Spinal cord (tissue), 10 donors: Measurements from ENCODE around the gene MED26. TPM values are rescaled to one million over a fixed set of nuclear protein-coding genes. Genes with fewer than 3 reads are reported as not detected.

Source experiments
- DNase-seq, 6 donors: peaks; one replicate each; pipeline versions ENCODE4 v3.0.0 to v3.0.0-alpha.2; 2013 to 2015; ENCODE audit warnings: low spot score in 6 of 6, low read depth in 4 of 6
- H3K27ac ChIP-seq: one replicate; pipeline ENCODE4 v1.5.1; 2013; ENCODE audit warnings: low read depth, low read length, control low read depth
- H3K27me3 ChIP-seq: one replicate; pipeline ENCODE4 v1.6.1; 2013; ENCODE audit warnings: low read length; ENCODE audit not compliant: control insufficient read depth, insufficient read depth
- H3K36me3 ChIP-seq: one replicate; pipeline ENCODE4 v1.6.1; 2013; ENCODE audit warnings: low read length; ENCODE audit not compliant: control insufficient read depth, insufficient read depth
- H3K4me1 ChIP-seq: one replicate; pipeline ENCODE4 v1.6.1; 2013; ENCODE audit warnings: low read length; ENCODE audit not compliant: control insufficient read depth, insufficient read depth
- H3K4me3 ChIP-seq: one replicate; pipeline ENCODE4 v1.5.1; 2013; ENCODE audit warnings: low read depth, low read length, control low read depth
- H3K9me3 ChIP-seq: one replicate; pipeline ENCODE4 v1.6.1; 2013; ENCODE audit warnings: low read length; ENCODE audit not compliant: control insufficient read depth, insufficient read depth
- WGBS: methylation state at CpG from one replicate; pipeline ENCODE4 v1.1.5; 2013; ENCODE audit warnings: missing lambda C conversion rate; ENCODE audit not compliant: insufficient coverage; 5-methylcytosine and 5-hydroxymethylcytosine counted together
- polyA plus RNA-seq, 2 donors: library from polyadenylated mRNA; unstranded; fragments of 120-200 nt; gene quantifications; one replicate each; pipeline ENCODE4 v1.2.1, GENCODE V29; 2013; ENCODE audit not compliant: insufficient read length in 2 of 2
- total RNA-seq, 2 donors: library from RNA; depleted of rRNA in 1 of 2; stranded (reverse); fragments of 120-200 nt in 1 of 2; fragments of >200 nt in 1 of 2; gene quantifications; one replicate each; pipeline versions ENCODE4 v1.2.3 to v1.2.4, GENCODE V29; 2013 to 2014
- donor health status: healthy.

Gene MED26
- total and polyA plus RNA-seq, 4 donors = 4.0 to 9.2 (median 8.1) TPM

DNA sequence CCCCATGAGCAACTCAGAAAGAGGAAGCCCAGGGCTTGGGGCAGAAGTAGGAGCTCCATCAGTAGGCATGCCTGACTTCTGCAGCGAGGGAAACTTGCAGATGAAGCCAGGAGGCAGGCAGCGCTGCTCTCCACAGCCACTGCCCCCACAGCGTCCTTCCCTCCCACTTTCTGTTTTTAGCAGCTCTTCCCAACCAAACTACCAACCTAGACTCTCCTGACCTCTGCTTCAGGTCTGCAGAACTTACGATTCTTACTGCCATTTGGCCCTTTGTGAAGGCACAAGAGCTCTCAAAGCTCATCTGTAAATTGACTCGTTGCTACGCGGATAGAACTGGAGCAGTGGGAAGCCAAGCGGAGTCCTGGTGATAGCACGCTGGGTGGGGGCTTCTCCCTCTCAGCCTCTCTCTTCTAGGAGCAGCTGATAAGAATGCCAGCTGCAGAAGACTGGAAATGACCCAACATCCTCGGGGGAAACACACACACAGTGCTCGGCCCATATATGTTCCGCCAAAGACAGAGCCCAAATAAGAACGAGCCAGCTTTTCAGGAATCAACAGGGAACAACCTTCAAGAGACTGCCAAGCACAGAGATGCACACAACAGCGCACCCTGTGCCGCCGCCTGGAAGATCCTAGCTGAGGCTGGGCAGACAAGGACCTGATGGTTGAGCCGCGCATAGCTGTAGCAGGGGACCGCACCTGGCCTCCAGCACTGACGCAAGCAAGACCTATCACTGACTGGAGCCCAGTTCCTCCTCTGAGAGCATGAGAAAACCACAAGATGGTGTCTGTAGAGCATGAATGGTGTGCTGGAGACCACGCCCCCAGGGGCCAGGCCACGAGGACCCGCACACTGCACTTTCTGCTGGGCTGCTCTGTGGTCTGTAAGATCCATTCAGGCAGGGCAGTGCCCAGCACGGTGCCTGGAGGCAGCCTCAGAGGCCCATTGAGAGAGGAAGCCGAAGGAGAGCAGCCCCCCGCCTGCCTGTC is 39.9 kb downstream of the MED26 start:
- 19% methylated on average over 20 of the region's 26 CpGs for WGBS
- H3K4me1 ChIP-seq = peaks cover 75% of the 10 kb centered on the region
- H3K9me3 ChIP-seq = no peaks in the 10 kb centered on the region
- H3K36me3 ChIP-seq = peaks cover 10% of the 10 kb centered on the region
- DNase-seq = peak in 3 of 6 donors; percentile 25 to 73 (median 64)
- H3K27me3 ChIP-seq = no peaks in the 10 kb centered on the region
- no peak overlapping the region for H3K4me3 ChIP-seq
- peak overlapping the region; percentile 47 for H3K27ac ChIP-seq

DNA sequence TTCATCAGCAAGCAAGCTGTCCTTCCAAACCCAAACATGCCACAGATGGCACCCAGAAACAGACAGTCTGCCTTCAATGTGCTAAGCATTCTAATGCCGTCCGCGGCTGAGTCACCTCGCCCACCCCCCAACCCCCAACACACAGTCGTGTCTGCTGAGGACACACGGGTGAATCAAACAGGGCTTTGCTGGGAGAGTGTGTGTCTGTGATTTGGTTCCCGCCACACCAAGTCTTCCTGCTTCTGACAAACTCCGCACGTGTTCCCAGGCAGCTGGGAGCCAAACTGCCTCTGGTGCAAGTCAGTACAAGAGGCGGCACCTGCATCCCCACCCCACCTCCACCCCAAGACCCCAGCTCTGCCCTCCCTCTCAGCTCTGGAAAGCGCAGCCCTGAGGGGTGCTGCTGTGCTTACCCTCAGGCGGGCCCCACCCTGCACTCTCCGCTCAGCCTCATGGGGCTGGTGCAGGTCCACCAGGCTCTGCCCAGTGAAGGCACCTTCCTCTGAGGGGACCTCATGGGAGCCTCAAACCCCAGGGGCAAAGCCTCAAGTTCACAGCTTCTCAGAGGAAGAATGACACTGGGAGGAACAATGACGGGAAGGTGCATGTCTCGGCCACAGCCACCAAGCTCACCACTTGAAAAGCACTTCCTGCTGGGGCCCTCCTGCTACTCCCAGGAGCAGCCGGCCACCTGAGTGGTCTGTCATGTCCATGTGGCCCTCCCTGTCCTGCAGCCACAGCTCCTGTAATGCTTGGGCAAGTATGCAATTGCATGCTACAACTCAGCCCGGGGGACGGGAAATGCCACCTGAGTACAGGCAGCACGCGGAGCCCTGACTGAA is 40.8 kb downstream of the MED26 start:
- H3K4me3 ChIP-seq = no peak overlapping the region
- H3K4me1 ChIP-seq = peaks cover 77% of the 10 kb centered on the region
- H3K36me3 ChIP-seq = peaks cover 14% of the 10 kb centered on the region
- DNase-seq = peak in 2 of 6 donors; percentile 59 to 76
- H3K27ac ChIP-seq = peak overlapping the region; percentile 47
- no peaks in the 10 kb centered on the region for H3K27me3 ChIP-seq
- H3K9me3 ChIP-seq = no peaks in the 10 kb centered on the region
- 53% methylated on average over 11 of the region's 20 CpGs for WGBS

DNA sequence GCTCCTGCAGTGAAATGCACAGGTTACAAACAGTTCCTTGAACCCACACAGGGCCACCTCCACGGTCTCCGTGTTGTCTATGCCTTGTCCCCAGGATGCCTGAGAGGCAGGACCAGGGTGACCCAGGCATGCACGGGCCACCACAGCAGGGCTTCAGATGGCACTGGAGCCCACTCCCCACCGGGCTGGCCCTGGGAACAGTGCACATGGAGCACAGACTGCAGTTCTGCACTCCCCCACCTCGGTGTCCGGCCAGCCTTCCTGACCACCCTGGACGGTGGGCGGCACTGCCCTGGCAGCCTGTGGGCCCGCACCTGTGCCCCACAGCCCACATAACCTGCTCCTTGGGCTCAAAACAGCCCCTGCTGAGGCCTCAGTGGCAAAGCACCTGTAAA is 41.5 kb downstream of the MED26 start:
- 75% methylated on average over 9 of the region's 9 CpGs for WGBS
- Histone ChIP-seq H3K36me3 (peaks cover 21% of the 10 kb centered on the region), H3K9me3 (no peaks in the 10 kb centered on the region), H3K27ac (no peak overlapping the region), H3K4me3 (no peak overlapping the region), H3K27me3 (no peaks in the 10 kb centered on the region), H3K4me1 (peaks cover 72% of the 10 kb centered on the region)
- no peak for DNase-seq

DNA sequence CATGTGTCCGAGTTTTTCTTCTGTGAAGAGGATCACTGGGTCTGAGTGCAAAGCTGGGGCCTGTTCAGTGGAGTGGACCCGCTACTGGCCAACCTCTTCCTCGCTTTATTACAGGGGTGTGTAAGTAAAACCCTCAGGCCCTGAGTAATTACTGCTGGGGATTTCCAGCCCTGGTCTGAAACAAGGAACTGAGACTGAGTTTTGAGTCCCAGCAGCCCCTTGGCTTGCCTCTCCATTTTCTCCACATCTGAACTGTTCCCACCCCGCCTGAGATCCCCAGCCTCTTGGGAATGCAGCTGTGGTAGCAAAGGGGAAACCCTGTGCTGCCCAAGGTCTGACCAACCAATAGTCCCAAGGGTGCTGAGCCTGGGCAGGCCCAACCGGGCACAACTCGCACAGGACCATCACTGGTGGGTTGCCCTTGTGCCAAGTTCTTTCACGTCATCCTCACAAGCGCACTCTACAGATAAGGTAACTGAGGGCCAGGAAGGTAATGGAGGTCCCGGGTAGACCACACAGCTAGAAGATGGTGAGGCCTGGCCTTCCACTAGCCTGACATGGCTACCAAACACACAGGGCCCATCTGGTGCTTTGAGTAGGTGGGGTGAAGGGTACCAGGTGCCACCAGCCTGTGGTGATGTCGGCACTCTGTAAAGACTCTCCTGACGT is 42.1 kb downstream of the MED26 start:
- 94% methylated on average over 10 of the region's 11 CpGs for WGBS
- Histone ChIP-seq H3K4me3 (no peak overlapping the region), H3K9me3 (no peaks in the 10 kb centered on the region), H3K4me1 (peaks cover 72% of the 10 kb centered on the region), H3K27ac (no peak overlapping the region), H3K36me3 (peaks cover 27% of the 10 kb centered on the region), H3K27me3 (no peaks in the 10 kb centered on the region)
- no peak for DNase-seq

DNA sequence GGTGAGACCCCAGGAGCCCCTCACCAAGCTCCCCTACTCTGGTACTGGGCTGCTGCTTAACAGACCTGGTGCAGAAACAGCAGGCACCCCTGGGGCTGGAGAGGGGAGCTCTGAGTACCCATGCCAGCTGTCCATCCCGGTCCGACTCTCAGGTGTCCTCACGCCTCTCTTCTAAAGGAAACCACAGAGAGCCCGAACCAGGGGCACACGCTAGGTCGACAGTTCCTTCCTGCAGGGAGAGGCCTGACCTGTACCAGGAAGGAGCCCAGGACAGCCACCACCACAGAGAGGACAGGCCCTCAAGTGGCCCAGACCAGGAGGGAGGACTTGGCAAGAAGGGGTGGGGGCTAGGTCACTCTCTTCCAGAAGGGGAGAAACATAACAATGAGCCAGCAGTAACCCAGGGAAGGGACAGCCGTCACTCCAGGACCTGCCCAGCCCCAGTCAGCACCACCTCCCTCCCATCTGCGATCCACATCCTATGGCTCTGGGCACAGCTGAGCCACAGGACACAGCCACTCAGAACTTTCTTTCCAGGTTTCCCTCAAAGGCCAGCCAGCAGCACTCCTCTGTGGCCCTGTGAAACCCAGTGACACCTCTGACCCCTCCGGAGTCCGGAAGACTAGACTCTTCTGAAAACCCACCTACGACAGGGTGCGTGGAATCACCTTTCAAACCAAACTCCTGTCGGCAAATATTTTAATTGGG is 42.8 kb downstream of the MED26 start:
- no peaks in the 10 kb centered on the region for H3K9me3 ChIP-seq
- DNase-seq = no peak
- peak overlapping the region; percentile 68 for H3K27ac ChIP-seq
- peaks cover 72% of the 10 kb centered on the region for H3K4me1 ChIP-seq
- H3K27me3 ChIP-seq = no peaks in the 10 kb centered on the region
- 86% methylated on average over 12 of the region's 13 CpGs for WGBS
- peaks cover 31% of the 10 kb centered on the region for H3K36me3 ChIP-seq
- no peak overlapping the region for H3K4me3 ChIP-seq

DNA sequence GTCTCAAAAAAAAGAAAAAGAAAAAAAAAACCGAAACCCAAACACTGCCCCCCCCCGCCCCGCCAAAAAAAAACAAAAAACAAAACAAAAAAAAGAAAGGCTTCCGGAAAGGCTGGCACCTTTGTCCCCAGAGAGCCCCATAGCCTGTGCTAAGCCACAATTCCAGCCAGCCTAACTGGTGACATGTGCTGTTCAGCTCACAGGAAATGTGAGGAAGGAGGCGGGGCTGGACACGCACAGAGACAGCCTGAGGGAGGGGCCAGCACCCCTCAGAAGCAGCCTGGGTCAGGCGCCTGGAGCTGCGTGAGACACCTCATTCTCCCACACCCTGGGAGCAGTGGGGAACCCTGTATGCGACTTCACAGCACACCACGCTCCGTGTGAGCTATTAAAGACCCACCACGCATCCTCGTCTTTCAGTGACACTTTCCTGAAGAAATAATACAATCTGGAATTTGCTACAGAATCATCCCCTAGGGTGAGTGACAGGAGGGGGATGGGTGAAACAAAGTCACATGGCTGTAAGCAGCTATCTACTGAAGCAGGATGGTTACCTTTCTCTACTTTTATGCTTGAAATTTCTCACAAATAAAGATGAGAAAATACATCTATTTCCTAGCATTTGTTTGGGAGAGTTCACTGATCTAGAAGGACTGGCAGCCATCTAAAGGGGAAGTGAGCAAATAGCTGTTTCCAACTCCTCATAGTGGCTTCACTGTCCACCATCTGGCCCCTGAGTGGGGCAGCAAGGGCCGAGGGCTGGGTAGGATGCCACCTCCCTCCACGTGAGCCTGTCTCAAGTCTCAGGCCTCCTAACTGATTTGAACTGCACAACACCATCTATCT is 43.5 kb downstream of the MED26 start:
- Histone ChIP-seq H3K4me3 (no peak overlapping the region), H3K27ac (peak overlapping the region; percentile 68), H3K9me3 (no peaks in the 10 kb centered on the region), H3K27me3 (no peaks in the 10 kb centered on the region), H3K36me3 (peaks cover 33% of the 10 kb centered on the region), H3K4me1 (peaks cover 64% of the 10 kb centered on the region)
- 6% methylated on average over 8 of the region's 15 CpGs for WGBS
- peak in 2 of 6 donors; percentile 67 to 80 for DNase-seq

DNA sequence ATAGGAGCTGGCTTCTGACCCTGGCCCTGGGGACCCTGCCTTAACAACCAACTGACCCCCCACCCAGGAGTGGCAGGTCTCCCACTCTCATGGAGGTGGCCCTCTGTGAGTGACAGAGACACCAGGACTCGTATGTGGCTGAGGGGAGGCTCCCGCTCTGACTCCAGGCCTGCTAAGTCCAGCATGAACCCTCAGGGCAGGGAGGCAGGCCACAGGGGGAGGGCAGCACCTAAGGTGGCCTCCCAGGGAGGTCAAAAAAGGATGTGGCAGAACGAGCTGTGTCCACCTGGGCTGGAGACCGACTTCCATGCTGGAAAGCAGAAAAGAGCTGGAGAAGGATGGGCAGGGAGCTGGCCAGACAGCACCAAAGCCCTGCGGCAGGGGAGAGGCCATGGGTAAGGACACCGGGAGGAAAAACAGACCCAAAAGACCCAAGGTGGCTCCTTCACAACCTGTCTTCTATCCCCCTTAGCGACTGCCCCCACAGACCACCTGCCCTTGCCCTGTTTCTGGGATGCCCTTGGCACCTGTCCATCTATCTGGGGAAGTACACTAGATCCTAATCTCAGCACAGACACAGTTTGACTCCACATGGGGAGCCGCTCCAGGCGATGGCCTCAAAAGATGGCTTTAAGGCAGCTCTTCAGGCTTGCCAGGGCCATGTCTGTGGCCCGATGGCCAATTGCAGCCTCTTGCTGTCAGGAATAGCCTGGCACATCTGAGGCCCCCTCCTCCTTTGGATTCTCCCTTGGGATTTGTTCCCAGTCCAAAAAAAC is 45.3 kb downstream of the MED26 start:
- Histone ChIP-seq H3K27me3 (no peaks in the 10 kb centered on the region), H3K27ac (no peak overlapping the region), H3K9me3 (no peaks in the 10 kb centered on the region), H3K4me3 (no peak overlapping the region), H3K4me1 (peaks cover 47% of the 10 kb centered on the region), H3K36me3 (peaks cover 46% of the 10 kb centered on the region)
- no peak for DNase-seq
- 87% methylated on average over 10 of the region's 10 CpGs for WGBS

DNA sequence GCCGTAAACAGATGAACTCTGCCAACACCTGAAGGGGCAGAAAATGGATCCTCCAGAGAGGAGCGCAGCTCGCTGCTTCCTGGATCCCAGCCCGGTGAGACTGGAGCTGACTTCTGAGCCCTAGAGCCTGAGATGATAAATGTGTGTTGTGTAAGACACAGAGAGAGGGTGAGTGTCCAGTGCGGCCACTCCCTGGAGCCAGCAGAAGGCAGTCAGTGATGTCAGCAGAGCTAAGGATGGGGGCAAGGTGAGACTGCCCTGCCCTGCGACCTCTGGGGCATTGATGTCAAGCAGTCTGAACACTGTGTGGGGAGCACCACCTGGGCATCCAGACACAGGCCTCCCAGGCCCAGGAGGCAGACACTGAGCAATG is 46.0 kb downstream of the MED26 start:
- Histone ChIP-seq H3K4me1 (peaks cover 40% of the 10 kb centered on the region), H3K4me3 (no peak overlapping the region), H3K36me3 (peaks cover 53% of the 10 kb centered on the region), H3K9me3 (no peaks in the 10 kb centered on the region), H3K27me3 (no peaks in the 10 kb centered on the region), H3K27ac (no peak overlapping the region)
- 94% methylated on average over 6 of the region's 6 CpGs for WGBS
- DNase-seq = no peak
